OCI-LY1 (cell line): ENCODE data around the gene FARS2.

Experiments used
- H2AFZ ChIP-seq: fragments of 200-600 bp; sonication (generic), shearing (Covaris generic); 2 replicates; pipeline ENCODE4 v1.6.0; 2014; ENCODE audit warnings: antibody characterized with exemption, mild to moderate bottlenecking, low read length
- H3F3A ChIP-seq: fragments of 200-600 bp; sonication (generic), shearing (Covaris generic); 2 replicates; pipeline ENCODE4 v1.6.0; 2014; ENCODE audit warnings: mild to moderate bottlenecking, antibody characterized with exemption, low read length, moderate library complexity; ENCODE audit not compliant: insufficient read depth
- H3K27ac ChIP-seq: fragments of 200-600 bp; sonication (generic); 2 replicates; pipeline ENCODE4 v1.5.1; 2014; ENCODE audit warnings: low read length, mixed run types, mild to moderate bottlenecking, low read depth; ENCODE audit not compliant: poor library complexity, severe bottlenecking
- H3K27me3 ChIP-seq: fragments of 200-600 bp; sonication (generic); 2 replicates; pipeline ENCODE4 v1.6.0; 2014; ENCODE audit warnings: antibody characterized with exemption, mild to moderate bottlenecking, low read length, moderate library complexity; ENCODE audit not compliant: insufficient read depth
- H3K36me3 ChIP-seq: fragments of 200-600 bp; sonication (generic); 2 replicates; pipeline ENCODE4 v1.6.1; 2014; ENCODE audit warnings: mild to moderate bottlenecking, antibody characterized with exemption, low read length, moderate library complexity, mixed read lengths; ENCODE audit not compliant: insufficient read depth
- H3K4me1 ChIP-seq: fragments of 200-600 bp; sonication (generic); 2 replicates; pipeline ENCODE4 v1.5.1; 2014; ENCODE audit warnings: mild to moderate bottlenecking, low read length, moderate library complexity; ENCODE audit not compliant: insufficient read depth, severe bottlenecking
- H3K4me2 ChIP-seq: fragments of 200-600 bp; sonication (generic), shearing (Covaris generic); 2 replicates; pipeline ENCODE4 v1.6.1; 2014; ENCODE audit warnings: low read length
- H3K4me3 ChIP-seq: fragments of 200-600 bp; sonication (generic); 2 replicates; pipeline ENCODE4 v1.5.1; 2014; ENCODE audit warnings: low read length, low read depth, mild to moderate bottlenecking, mixed read lengths; ENCODE audit not compliant: poor library complexity, severe bottlenecking
- H3K79me2 ChIP-seq: fragments of 200-600 bp; shearing (Covaris generic); 2 replicates; pipeline ENCODE4 v1.6.1; 2016; ENCODE audit warnings: mixed run types, low read length, mixed read lengths; ENCODE audit not compliant: insufficient read depth
- H3K9ac ChIP-seq: fragments of 200-600 bp; sonication (generic), shearing (Covaris generic); 2 replicates; pipeline ENCODE4 v1.6.1; 2014; ENCODE audit warnings: mild to moderate bottlenecking, low read length, mixed read lengths
- H3K9me2 ChIP-seq: fragments of 200-600 bp; sonication (generic), shearing (Covaris generic); 2 replicates; pipeline ENCODE4 v1.6.1; 2014; ENCODE audit warnings: low read depth, mild to moderate bottlenecking, low read length, mixed read lengths
- H3K9me3 ChIP-seq: fragments of 200-600 bp; shearing (Covaris generic); 2 replicates; pipeline ENCODE4 v1.6.1; 2014; ENCODE audit warnings: low read length, mixed read lengths
- H4K20me1 ChIP-seq: fragments of 200-600 bp; sonication (generic), shearing (Covaris generic); 2 replicates; pipeline ENCODE4 v1.6.0; 2016; ENCODE audit warnings: mild to moderate bottlenecking, low read length; ENCODE audit not compliant: insufficient read depth
- EZH2 ChIP-seq: fragments of 200-600 bp; sonication (generic), shearing (Covaris generic); IDR thresholded peaks from 2 replicates; pipeline ENCODE4 v1.8.0; 2017; ENCODE audit warnings: borderline replicate concordance, mixed run types, mild to moderate bottlenecking, antibody characterized with exemption, low read length, moderate library complexity, mixed read lengths
- TF ChIP-seq, protein P1 (sequence below): fragments of 200-600 bp; sonication (generic), shearing (Covaris generic); IDR thresholded peaks from 2 replicates; pipeline ENCODE4 v1.5.1; 2017; ENCODE audit warnings: mild to moderate bottlenecking, antibody characterized with exemption, low read length, moderate library complexity, mixed read lengths

FARS2 gene

DNA sequence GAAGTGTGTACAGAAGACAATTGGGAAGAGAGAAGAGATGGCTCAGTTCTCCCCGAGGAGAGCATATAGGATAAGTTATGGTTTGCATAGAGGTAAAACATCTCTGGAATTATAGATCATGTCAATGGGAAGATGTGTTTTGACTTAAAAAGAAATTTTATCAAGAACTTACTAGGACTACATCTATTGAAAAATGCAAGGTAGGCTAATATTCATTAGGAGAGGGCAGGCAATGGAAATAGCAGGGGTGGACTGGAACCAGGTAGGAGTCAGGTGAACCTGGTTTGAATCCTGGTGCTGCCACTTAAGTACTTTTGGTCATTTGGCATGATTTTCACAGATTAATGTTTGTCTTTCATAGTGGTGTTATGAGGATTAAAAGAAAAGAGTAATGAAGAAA lies 96.2 kb downstream of the FARS2 start:
- Histone ChIP-seq H3K4me3 (no peak overlapping the region), H3K9me2 (no peaks in the 10 kb centered on the region), H3K79me2 (no peaks in the 10 kb centered on the region), H3K36me3 (no peaks in the 10 kb centered on the region), H3K27ac (no peak overlapping the region), H3K4me1 (peaks cover 10% of the 10 kb centered on the region), H3F3A (no peaks in the 10 kb centered on the region), H3K9ac (no peak overlapping the region), H2AFZ (no peak overlapping the region), H4K20me1 (no peaks in the 10 kb centered on the region), H3K27me3 (no peaks in the 10 kb centered on the region), H3K4me2 (no peak overlapping the region), H3K9me3 (no peaks in the 10 kb centered on the region)
- TF ChIP-seq EZH2: no peak
- TF ChIP-seq, protein P1, sequence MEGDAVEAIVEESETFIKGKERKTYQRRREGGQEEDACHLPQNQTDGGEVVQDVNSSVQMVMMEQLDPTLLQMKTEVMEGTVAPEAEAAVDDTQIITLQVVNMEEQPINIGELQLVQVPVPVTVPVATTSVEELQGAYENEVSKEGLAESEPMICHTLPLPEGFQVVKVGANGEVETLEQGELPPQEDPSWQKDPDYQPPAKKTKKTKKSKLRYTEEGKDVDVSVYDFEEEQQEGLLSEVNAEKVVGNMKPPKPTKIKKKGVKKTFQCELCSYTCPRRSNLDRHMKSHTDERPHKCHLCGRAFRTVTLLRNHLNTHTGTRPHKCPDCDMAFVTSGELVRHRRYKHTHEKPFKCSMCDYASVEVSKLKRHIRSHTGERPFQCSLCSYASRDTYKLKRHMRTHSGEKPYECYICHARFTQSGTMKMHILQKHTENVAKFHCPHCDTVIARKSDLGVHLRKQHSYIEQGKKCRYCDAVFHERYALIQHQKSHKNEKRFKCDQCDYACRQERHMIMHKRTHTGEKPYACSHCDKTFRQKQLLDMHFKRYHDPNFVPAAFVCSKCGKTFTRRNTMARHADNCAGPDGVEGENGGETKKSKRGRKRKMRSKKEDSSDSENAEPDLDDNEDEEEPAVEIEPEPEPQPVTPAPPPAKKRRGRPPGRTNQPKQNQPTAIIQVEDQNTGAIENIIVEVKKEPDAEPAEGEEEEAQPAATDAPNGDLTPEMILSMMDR: no peak

- Histone ChIP-seq H2AFZ (no peak overlapping the region), H3K36me3 (no peaks in the 10 kb centered on the region), H3K9me3 (no peaks in the 10 kb centered on the region), H3F3A (no peaks in the 10 kb centered on the region), H3K4me1 (no peaks in the 10 kb centered on the region), H3K9ac (no peak overlapping the region), H4K20me1 (no peaks in the 10 kb centered on the region), H3K4me2 (no peak overlapping the region), H3K27ac (no peak overlapping the region), H3K79me2 (no peaks in the 10 kb centered on the region), H3K27me3 (no peaks in the 10 kb centered on the region), H3K9me2 (no peaks in the 10 kb centered on the region), H3K4me3 (no peak overlapping the region)
- no peak for TF ChIP-seq EZH2
- TF ChIP-seq, protein P1: no peak
Measured at GRCh38 chr6:5359417-5359816, 98.1 kb downstream of the FARS2 start.

DNA sequence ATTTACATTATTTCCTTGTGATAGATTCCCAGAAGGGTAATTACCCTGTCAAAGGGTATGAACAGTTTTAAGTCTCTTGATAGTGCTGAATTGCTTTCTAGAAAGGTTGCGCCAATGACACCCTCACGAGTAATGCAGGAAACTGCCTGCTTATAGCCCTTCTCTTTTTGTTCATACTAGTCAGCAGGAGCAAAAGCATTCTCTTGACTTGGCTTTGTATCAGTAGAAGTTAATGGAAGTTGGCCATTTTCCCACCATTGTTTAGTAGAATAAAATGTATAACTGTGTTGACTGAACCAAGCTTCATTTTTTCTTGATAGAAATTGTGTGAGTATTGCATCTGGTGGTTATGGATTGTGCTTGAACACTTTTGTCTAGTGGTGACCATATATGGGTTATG lies 100.1 kb downstream of the FARS2 start:
- H3K36me3 ChIP-seq: no peaks in the 10 kb centered on the region
- no peak overlapping the region for H3K4me2 ChIP-seq
- H3K9me2 ChIP-seq: no peaks in the 10 kb centered on the region
- H3F3A ChIP-seq: no peaks in the 10 kb centered on the region
- H3K4me1 ChIP-seq: no peaks in the 10 kb centered on the region
- no peak overlapping the region for H3K27ac ChIP-seq
- H2AFZ ChIP-seq: no peak overlapping the region
- H3K9me3 ChIP-seq: no peaks in the 10 kb centered on the region
- H3K4me3 ChIP-seq: no peak overlapping the region
- TF ChIP-seq, protein P1: no peak
- TF ChIP-seq EZH2: no peak
- H3K79me2 ChIP-seq: no peaks in the 10 kb centered on the region
- no peak overlapping the region for H3K9ac ChIP-seq
- H3K27me3 ChIP-seq: no peaks in the 10 kb centered on the region
- H4K20me1 ChIP-seq: no peaks in the 10 kb centered on the region
